ENCODE results near the gene LIPC. TPM values are rescaled to one million over a fixed set of nuclear protein-coding genes. Genes with fewer than 3 reads are reported as not detected.

LIPC gene
- total RNA-seq, 1 donor from 2014 or later: not detected

GRCh38 chr15:58590236-58590635 is 158.4 kb downstream of the LIPC start:
- no peaks in the 10 kb centered on the region for H3K4me1 ChIP-seq
- H3K4me3 ChIP-seq: no peak overlapping the region
- H3K36me3 ChIP-seq: no peaks in the 10 kb centered on the region
- H3K27ac ChIP-seq: no peak overlapping the region
- DNase-seq (ENCODE audit: low spot score in 2 of 2): no peak
- no peaks in the 10 kb centered on the region for H3K27me3 ChIP-seq
- intact Hi-C loops (cut with DNase I): no loop called here
- TF ChIP-seq CTCF (IDR thresholded peaks at IDR 0.05): no peak
- H3K9me3 ChIP-seq: no peaks in the 10 kb centered on the region

- Histone ChIP-seq H3K27ac (no peak overlapping the region), H3K27me3 (no peaks in the 10 kb centered on the region), H3K9me3 (no peaks in the 10 kb centered on the region), H3K36me3 (no peaks in the 10 kb centered on the region), H3K4me3 (no peak overlapping the region), H3K4me1 (no peaks in the 10 kb centered on the region)
- TF ChIP-seq CTCF (IDR thresholded peaks at IDR 0.05): no peak
- intact Hi-C loops (cut with DNase I): no loop called here
- DNase-seq (ENCODE audit: low spot score in 2 of 2): no peak
Measured at GRCh38 chr15:58590926-58591325, 159.1 kb downstream of the LIPC start.

GRCh38 chr15:58593870-58594269 is 162.1 kb downstream of the LIPC start:
- Histone ChIP-seq H3K9me3 (no peaks in the 10 kb centered on the region), H3K27ac (no peak overlapping the region), H3K4me1 (no peaks in the 10 kb centered on the region), H3K4me3 (no peak overlapping the region), H3K36me3 (peaks cover 4 to 14% of the 10 kb centered on the region in 2 donors), H3K27me3 (no peaks in the 10 kb centered on the region)
- intact Hi-C loops (cut with DNase I): no loop called here
- DNase-seq (ENCODE audit: low spot score in 2 of 2): no peak
- TF ChIP-seq CTCF (IDR thresholded peaks at IDR 0.05): no peak

GRCh38 chr15:58594898-58595297 is 163.1 kb downstream of the LIPC start:
- DNase-seq (ENCODE audit: low spot score in 2 of 2): no peak
- Histone ChIP-seq H3K36me3 (peaks cover 4 to 17% of the 10 kb centered on the region in 2 donors), H3K27me3 (no peaks in the 10 kb centered on the region), H3K4me1 (no peaks in the 10 kb centered on the region), H3K4me3 (no peak overlapping the region), H3K9me3 (no peaks in the 10 kb centered on the region), H3K27ac (no peak overlapping the region)
- intact Hi-C loops (cut with DNase I): no loop called here
- TF ChIP-seq CTCF (IDR thresholded peaks at IDR 0.05): no peak

GRCh38 chr15:58595516-58596263 is 163.9 kb downstream of the LIPC start:
- H3K4me1 ChIP-seq: no peaks in the 10 kb centered on the region
- H3K27me3 ChIP-seq: no peaks in the 10 kb centered on the region
- H3K36me3 ChIP-seq: peaks cover 4 to 17% of the 10 kb centered on the region in 2 donors
- H3K27ac ChIP-seq: no peak overlapping the region
- no peaks in the 10 kb centered on the region for H3K9me3 ChIP-seq
- TF ChIP-seq CTCF (IDR thresholded peaks at IDR 0.05): no peak
- no peak for DNase-seq (ENCODE audit: low spot score in 2 of 2)
- no peak overlapping the region for H3K4me3 ChIP-seq
- intact Hi-C loops (cut with DNase I): no loop called here

Data from ascending aorta (tissue), 2 donors.